SK-N-SH (cell line): Measurements from ENCODE around the gene CHTF18. TPM values are rescaled to one million over a fixed set of nuclear protein-coding genes. Genes with fewer than 3 reads are reported as not detected.

Source experiments
- CTCF ChIA-PET: fragments of 300-600, 350-600 bp; formaldehyde crosslinking; extraction: SDS; loops from one replicate; lab custom pipeline; 2021; lab: Yijun Ruan, JAX
- POLR2A ChIA-PET: fragments of 350-600 bp; sonication (Branson Sonifier 250); formaldehyde crosslinking; extraction: SDS; loops from one replicate; lab custom pipeline; 2020; ENCODE audit warnings: antibody characterized with exemption, inconsistent platforms; lab: Yijun Ruan, JAX
- DNase-seq: peaks from one replicate; pipeline ENCODE4 v3.0.0; 2012
- H2AFZ ChIP-seq: fragments of 200-600 bp; sonication (generic); 2 replicates; pipeline ENCODE4 v1.8.1; 2016; ENCODE audit warnings: antibody characterized with exemption, mild to moderate bottlenecking, low read depth
- H3F3A ChIP-seq: fragments of 200-600 bp; sonication (generic); replicated peaks from 2 replicates; pipeline ENCODE3; 2016; ENCODE audit warnings: antibody characterized with exemption, mild to moderate bottlenecking; ENCODE audit not compliant: insufficient read depth
- H3K27ac ChIP-seq, 2 experiments: fragments of 200-500 bp in 1 of 2; fragments of 200-600 bp in 1 of 2; sonication (Bioruptor generic) in 1 of 2; sonication (generic), shearing (Covaris generic) in 1 of 2; 2 replicates each; pipeline versions ENCODE4 v1.5.1 to v1.6.1; 2014 to 2016; ENCODE audit warnings: low read depth in 2 of 2, inconsistent platforms in 1 of 2, low read length in 1 of 2, mild to moderate bottlenecking in 1 of 2, mixed read lengths in 1 of 2
- H3K27me3 ChIP-seq: fragments of 200-600 bp; sonication (generic), shearing (Covaris generic); 2 replicates; pipeline ENCODE4 v1.6.1; 2016; ENCODE audit warnings: mixed run types; ENCODE audit not compliant: insufficient read depth
- H3K36me3 ChIP-seq, 2 experiments: fragments of 200-500 bp in 1 of 2; fragments of 200-600 bp in 1 of 2; sonication (Bioruptor generic) in 1 of 2; sonication (generic) in 1 of 2; replicated peaks in 1 of 2; 2 replicates each; pipeline versions ENCODE3 to v1.5.1; 2014 to 2016; ENCODE audit warnings: low read length in 1 of 2, mild to moderate bottlenecking in 1 of 2; ENCODE audit not compliant: insufficient read depth in 2 of 2, control insufficient read depth in 1 of 2
- H3K4me1 ChIP-seq, 2 experiments: fragments of 200-500 bp in 1 of 2; fragments of 200-600 bp in 1 of 2; sonication (Bioruptor generic) in 1 of 2; sonication (generic), shearing (Covaris generic) in 1 of 2; 2 replicates each; pipeline versions ENCODE4 v1.5.1 to v1.6.1; 2014 to 2016; ENCODE audit warnings: low read depth in 1 of 2, low read length in 1 of 2, mixed run types in 1 of 2; ENCODE audit not compliant: insufficient read depth in 2 of 2, control insufficient read depth in 1 of 2
- H3K4me2 ChIP-seq: fragments of 200-600 bp; sonication (generic), shearing (Covaris generic); 2 replicates; pipeline ENCODE4 v1.6.1; 2017; ENCODE audit warnings: mixed run types
- H3K4me3 ChIP-seq, 2 experiments: fragments of 200-500 bp in 1 of 2; fragments of 200-600 bp in 1 of 2; sonication (Bioruptor generic) in 1 of 2; sonication (generic), shearing (Covaris generic) in 1 of 2; 2 replicates each; pipeline versions ENCODE4 v1.5.1 to v1.8.1; 2014 to 2016; ENCODE audit warnings: low read depth in 2 of 2, inconsistent platforms in 1 of 2, low read length in 1 of 2, mild to moderate bottlenecking in 1 of 2, mixed read lengths in 1 of 2, moderate library complexity in 1 of 2
- H3K79me2 ChIP-seq: fragments of 200-600 bp; sonication (generic); 2 replicates; pipeline ENCODE4 v1.8.1; 2017; ENCODE audit warnings: mild to moderate bottlenecking; ENCODE audit not compliant: insufficient read depth
- H3K9ac ChIP-seq: fragments of 200-600 bp; sonication (generic); 2 replicates; pipeline ENCODE4 v1.6.1; 2017; ENCODE audit warnings: mixed run types
- H3K9me2 ChIP-seq: fragments of 200-600 bp; sonication (generic); 2 replicates; pipeline ENCODE4 v1.6.1; 2017; ENCODE audit warnings: mixed run types
- H3K9me3 ChIP-seq: fragments of 200-600 bp; sonication (generic); 2 replicates; pipeline ENCODE4 v1.6.1; 2017; ENCODE audit warnings: mixed run types, mild to moderate bottlenecking, moderate library complexity
- H4K20me1 ChIP-seq: fragments of 200-600 bp; sonication (generic); 2 replicates; pipeline ENCODE4 v1.6.1; 2017; ENCODE audit warnings: mild to moderate bottlenecking, mixed run types; ENCODE audit not compliant: insufficient read depth
- CTCF ChIP-seq: fragments of 200-600 bp; sonication (generic); IDR thresholded peaks from 2 replicates; pipeline ENCODE4 v1.6.1; 2017; ENCODE audit warnings: antibody characterized with exemption, mild to moderate bottlenecking, moderate library complexity
- ELF1 ChIP-seq: IDR thresholded peaks from 2 replicates; pipeline ENCODE4 v1.4.0; 2012
- FOSL2 ChIP-seq: IDR thresholded peaks from 2 replicates; pipeline ENCODE4 v1.4.0; 2012; ENCODE audit warnings: low read depth, mild to moderate bottlenecking, moderate library complexity, borderline replicate concordance
- FOXJ3 ChIP-seq: sonication (generic); formaldehyde crosslinking; IDR thresholded peaks from 2 replicates; pipeline ENCODE4 v1.5.1; 2020; ENCODE audit warnings: mild to moderate bottlenecking, missing genetic modification reagents
- GABPA ChIP-seq: IDR thresholded peaks from 2 replicates; pipeline ENCODE4 v1.4.0; 2012; ENCODE audit warnings: low read depth, mild to moderate bottlenecking
- GATA2 ChIP-seq: sonication (generic); formaldehyde crosslinking; IDR thresholded peaks from 2 replicates; pipeline ENCODE4 v1.5.0; 2020; ENCODE audit warnings: mild to moderate bottlenecking, missing genetic modification reagents
- IRF3 ChIP-seq: fragments of 150-350 bp; IDR thresholded peaks from 2 replicates; pipeline ENCODE4 v1.6.1; 2016; ENCODE audit warnings: mild to moderate bottlenecking, low read depth, low read length
- JUND ChIP-seq: IDR thresholded peaks from 2 replicates; pipeline ENCODE4 v1.4.0; 2012
- MXI1 ChIP-seq: IDR thresholded peaks from 2 replicates; pipeline ENCODE4 v1.6.1; 2012; ENCODE audit warnings: mild to moderate bottlenecking, low read depth, low read length, improper control_type of control experiment
- NFIC ChIP-seq: IDR thresholded peaks from 2 replicates; pipeline ENCODE4 v1.4.0; 2012; ENCODE audit warnings: borderline replicate concordance
- PBX3 ChIP-seq: IDR thresholded peaks from 2 replicates; pipeline ENCODE4; 2012
- POLR2AphosphoS5 ChIP-seq: IDR thresholded peaks from 2 replicates; pipeline ENCODE4 v1.6.1; 2012; ENCODE audit warnings: low read depth, low read length
- RAD21 ChIP-seq: IDR thresholded peaks from 2 replicates; pipeline ENCODE4 v1.6.1; 2012; ENCODE audit warnings: mild to moderate bottlenecking, low read length
- REST ChIP-seq: IDR thresholded peaks from 2 replicates; pipeline ENCODE4 v1.6.1; 2012; ENCODE audit warnings: mild to moderate bottlenecking, low read depth, low read length, moderate library complexity
- RFX5 ChIP-seq: IDR thresholded peaks from 2 replicates; pipeline ENCODE4 v1.6.1; 2012; ENCODE audit warnings: mild to moderate bottlenecking, improper control_type of control experiment, low read length
- SMC3 ChIP-seq: IDR thresholded peaks from 2 replicates; pipeline ENCODE4 v1.6.1; 2012; ENCODE audit warnings: low read depth, low read length, improper control_type of control experiment
- TAF1 ChIP-seq: IDR thresholded peaks from 2 replicates; pipeline ENCODE4 v1.6.1; 2012; ENCODE audit warnings: low read depth, mild to moderate bottlenecking, low read length, moderate library complexity, borderline replicate concordance
- USF1 ChIP-seq: IDR thresholded peaks from 2 replicates; pipeline ENCODE4 v1.4.0; 2012; ENCODE audit warnings: low read depth, borderline replicate concordance
- YY1 ChIP-seq: IDR thresholded peaks from 2 replicates; pipeline ENCODE4 v1.4.0; 2012; ENCODE audit warnings: low read depth, mild to moderate bottlenecking
- WGBS: methylation state at CpG from one replicate; pipeline ENCODE4 v1.1.6; 2017; ENCODE audit warnings: low lambda C conversion rate; 5-methylcytosine and 5-hydroxymethylcytosine counted together
- polyA plus RNA-seq, 3 experiments: library from polyadenylated mRNA; depleted of rRNA; stranded (reverse); fragments of >200 nt; gene quantifications; 2 replicates each; pipeline ENCODE4 v1.2.3, GENCODE V29; 2012

Gene CHTF18
- polyA plus RNA-seq, 1 of the 3 experiments (the other 2 are of a cell fraction) = 17.7 TPM

- H3K27me3 ChIP-seq = peaks cover 44% of the 10 kb centered on the region; the same call in 1 of the 2 replicates
- no peak overlapping the region for H3K27ac ChIP-seq
- WGBS = 52% methylated on average over 14 of the region's 36 CpGs
- no peak overlapping the region for H3K9ac ChIP-seq
- ChIA-PET CTCF (interaction anchor here (0.6 to 2.7 kb wide), 2 partner anchors 181 to 232 kb away, joined by 3 to 9 read pairs; no protein-coding TSS in a partner anchor), POLR2A (no interaction called here)
- 0 out of 2 replicates have a peak overlapping the region, but pooled peaks have one; percentile 22 for H2AFZ ChIP-seq
- H4K20me1 ChIP-seq = no peaks in the 10 kb centered on the region
- H3F3A ChIP-seq = no peaks in the 10 kb centered on the region
- H3K9me3 ChIP-seq = no peaks in the 10 kb centered on the region
- H3K4me1 ChIP-seq = peaks cover 0 to 5% of the 10 kb centered on the region in 2 experiments; a peak in 2 of 4 replicates
- no peak overlapping the region for H3K4me2 ChIP-seq
- H3K9me2 ChIP-seq = no peaks in the 10 kb centered on the region
- TF ChIP-seq POLR2AphosphoS5 (no peak), PBX3 (no peak), REST (no peak), CTCF (no peak), IRF3 (no peak), JUND (no peak), YY1 (no peak), USF1 (no peak), SMC3 (no peak), GABPA (no peak), FOXJ3 (CRISPR knock-in tag) (no peak), GATA2 (no peak), MXI1 (no peak), RFX5 (no peak), ELF1 (no peak), NFIC (no peak), TAF1 (no peak), RAD21 (no peak), FOSL2 (no peak)
- H3K4me3 ChIP-seq = no peak overlapping the region
- no peaks in the 10 kb centered on the region for H3K79me2 ChIP-seq
- H3K36me3 ChIP-seq = no peaks in the 10 kb centered on the region
- DNase-seq = peak; percentile 77
These were observed 37.1 kb downstream of the CHTF18 start for GRCh38 chr16:825341-826061.
